ENCODE measurements around the gene PITPNC1.

GRCh38 chr17:67519801-67520251, 142.7 kb downstream of the PITPNC1 start:
- no peak for TF ChIP-seq CTCF (IDR thresholded peaks at IDR 0.05; ENCODE audit: low read length)
- no peak for TF ChIP-seq EZH2 (IDR thresholded peaks at IDR 0.05; ENCODE audit: borderline replicate concordance, low read length)

Data from OCI-LY1 (cell line).